Measurements from ENCODE around the gene EPGN.

GRCh38 chr4:74320559-74321118 lies 12.4 kb downstream of the EPGN start:
- TF ChIP-seq FOXP2 (optimal IDR thresholded peaks at IDR 0.05; ENCODE audit: control extremely low read depth, extremely low read length, insufficient read depth) (no peak), EZH2 (IDR thresholded peaks at IDR 0.05) (no peak), POLR2AphosphoS5 (IDR thresholded peaks at IDR 0.05; ENCODE audit: borderline replicate concordance, low read depth, low read length) (no peak)
